HTERT RPE-1 (cell line): ENCODE results near the gene ELAVL1.
"Not testable (repeated sequence)": the region's sequence is repeated elsewhere in the genome, so short reads cannot be mapped to it uniquely, and the experiment has no call there.

Source experiments
- in situ Hi-C: fragments of 300-500 bp; cut with MboI; formaldehyde crosslinking; loops from 4 replicates; pipeline ENCODE4 v1.14.3; 2020; ENCODE audit warnings: low sequenced_read_pairs

ELAVL1 gene

DNA sequence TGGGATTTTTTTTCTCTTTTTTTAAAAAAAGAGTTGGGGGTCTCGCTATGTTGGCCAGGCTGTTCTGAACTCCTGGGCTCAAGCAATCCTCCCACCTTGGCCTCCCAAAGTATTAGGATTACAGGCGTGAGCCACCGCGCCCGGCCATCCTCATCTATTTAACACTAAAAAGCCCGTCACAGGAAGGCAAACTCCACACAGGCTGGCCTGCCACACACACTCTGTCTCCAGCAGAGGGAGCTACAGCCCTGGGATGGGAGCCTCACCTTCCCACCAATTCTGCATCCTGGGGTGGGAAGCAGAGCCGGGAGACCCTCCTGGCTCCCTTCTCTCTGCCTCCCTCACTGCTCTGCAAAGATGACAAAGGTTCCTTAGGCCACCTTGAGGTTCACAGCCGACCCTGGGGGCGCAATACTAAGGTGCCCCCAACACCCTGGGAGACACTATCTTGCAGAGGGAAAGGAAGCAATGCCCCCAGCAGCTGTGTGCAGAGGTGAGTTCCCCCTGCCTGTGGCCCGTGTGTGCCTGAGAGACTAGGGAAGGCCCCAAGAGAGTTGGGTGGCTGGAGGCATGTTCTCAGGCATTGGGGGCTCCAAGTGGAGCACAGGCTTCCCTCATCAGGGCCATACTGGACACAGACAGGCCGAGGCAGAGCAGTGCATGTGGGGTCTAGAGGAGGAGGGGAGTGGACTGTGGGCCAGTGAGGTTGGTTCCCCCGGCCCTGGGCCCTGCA is 34.6 kb downstream of the ELAVL1 start:
- in situ Hi-C loops = no loop called here

DNA sequence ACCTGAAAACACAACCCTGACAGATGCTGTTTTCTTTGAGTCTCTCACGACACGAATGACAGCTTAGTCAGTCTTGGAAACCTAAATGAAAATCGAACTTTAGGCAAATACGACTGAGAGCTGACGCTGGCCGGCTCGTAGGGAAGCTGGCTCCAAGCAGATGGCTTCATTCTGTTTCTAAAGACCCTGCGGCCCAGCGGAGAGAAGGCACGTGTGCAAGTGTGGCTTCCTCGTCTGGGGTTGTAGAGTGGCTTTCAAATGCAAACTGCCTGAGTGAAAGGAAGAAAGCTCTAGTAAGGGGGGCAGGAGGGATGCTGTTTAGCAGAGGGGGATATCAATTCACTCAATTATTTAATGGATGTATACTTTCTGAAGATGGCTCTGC is 35.9 kb downstream of the ELAVL1 start:
- in situ Hi-C loops = no loop called here

DNA sequence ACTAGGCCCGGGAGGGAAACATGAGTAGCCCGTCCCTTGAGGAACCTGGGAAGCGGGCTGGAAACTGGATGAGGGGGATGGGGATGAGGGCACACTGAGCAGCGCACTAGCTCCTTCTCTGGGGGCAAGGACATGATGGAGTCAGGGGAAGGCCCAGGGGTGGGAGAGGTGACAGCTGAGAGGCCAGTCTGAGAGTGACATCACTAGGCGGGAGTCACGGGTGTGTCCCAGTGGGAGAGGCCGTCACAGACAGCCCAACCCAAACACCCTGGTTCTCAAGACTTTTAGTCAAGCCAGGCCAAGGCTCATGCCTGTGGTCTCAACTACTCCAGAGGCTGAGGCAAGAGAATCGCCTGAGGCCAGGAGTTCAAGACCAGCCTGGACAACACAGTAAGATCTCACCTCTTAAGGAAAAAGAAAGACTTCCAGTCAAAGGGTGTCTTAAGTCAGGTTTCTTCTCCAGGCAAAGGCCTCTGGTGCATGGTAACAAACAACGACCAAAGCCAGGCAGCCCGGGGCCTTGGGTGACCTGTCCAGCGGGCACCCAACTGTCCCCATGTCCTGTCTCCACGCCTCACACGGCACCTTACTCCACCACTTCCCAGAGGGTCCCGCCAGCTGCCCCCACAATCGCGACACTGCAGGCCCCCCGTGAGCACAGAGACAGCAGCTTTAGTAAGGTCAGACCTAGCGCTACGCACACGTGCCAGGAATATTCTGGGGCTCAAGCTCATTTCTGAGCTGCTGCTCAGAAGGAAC is 36.5 kb downstream of the ELAVL1 start:
- in situ Hi-C loops = no loop called here

DNA sequence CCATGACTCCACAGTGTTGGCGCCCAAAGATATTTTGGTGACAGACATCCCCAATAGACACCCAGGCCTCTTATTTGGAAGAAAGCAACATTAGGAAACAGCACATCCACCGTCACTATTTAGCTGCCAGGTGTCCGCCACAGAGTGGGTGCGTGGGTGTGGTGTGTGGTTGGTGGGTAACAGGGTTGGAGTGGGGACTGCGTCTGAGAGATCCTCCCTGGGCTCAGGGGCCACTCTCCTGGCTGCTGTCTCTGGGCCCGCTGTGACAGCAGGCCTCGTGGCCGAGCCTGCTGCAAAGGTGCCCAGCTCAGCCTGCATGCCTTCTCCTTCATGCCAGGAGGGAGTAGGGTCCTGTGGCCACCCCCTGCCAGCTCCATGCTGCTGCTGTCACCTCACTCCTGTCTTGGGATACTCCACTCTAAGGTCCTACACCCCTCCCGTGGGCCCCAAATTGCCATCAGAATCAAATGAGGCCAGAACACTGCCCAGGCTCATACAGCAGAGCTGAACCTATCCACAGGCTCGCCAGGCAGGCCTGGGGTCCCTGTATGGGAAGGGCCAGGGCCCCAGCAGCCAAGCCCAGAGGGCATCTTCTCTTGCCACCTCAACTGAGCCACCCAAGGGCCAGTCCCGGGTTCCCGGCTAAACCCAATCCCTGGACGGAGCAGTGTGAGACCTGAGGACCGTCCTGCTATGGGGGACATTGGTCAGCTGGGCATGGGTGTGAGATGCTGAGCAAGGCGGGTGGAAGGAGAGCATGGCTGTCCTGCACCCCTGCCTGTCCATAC is 37.2 kb downstream of the ELAVL1 start:
- in situ Hi-C loops = no loop called here

DNA sequence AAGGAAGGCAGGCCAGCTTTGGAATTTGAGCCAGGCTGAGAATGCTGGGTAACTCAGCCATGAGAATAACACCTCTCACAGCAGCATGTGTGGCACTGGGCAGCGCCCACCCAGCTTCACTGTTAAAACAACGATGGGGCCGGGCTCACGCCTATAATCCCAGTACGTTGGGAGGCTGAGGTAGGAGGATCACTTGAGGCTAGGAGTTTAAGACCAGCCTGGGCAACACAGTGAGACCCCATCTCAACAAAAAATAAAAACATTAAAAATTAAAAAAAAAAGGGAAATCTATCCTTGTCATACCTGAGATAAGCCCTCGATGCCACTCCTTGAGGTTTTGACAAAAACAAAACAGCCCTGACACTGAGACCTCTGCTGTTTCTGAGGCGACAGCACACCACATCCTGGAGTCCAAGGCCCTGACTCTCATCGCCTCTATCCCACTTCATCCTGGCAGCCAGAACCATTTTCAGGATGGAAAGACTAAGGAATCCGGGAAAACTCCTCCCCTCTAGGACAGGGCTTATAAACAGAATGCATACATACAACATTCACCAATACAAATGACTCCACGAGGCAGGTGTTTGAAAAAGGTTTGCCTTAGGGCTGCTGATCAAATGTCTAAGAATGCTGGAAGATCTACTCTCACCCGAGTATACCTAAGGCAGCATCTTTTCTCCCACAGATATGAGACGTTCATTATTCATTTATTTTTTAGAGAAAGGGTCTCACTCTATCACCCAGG is 39.3 kb downstream of the ELAVL1 start:
- in situ Hi-C loops = no loop called here

DNA sequence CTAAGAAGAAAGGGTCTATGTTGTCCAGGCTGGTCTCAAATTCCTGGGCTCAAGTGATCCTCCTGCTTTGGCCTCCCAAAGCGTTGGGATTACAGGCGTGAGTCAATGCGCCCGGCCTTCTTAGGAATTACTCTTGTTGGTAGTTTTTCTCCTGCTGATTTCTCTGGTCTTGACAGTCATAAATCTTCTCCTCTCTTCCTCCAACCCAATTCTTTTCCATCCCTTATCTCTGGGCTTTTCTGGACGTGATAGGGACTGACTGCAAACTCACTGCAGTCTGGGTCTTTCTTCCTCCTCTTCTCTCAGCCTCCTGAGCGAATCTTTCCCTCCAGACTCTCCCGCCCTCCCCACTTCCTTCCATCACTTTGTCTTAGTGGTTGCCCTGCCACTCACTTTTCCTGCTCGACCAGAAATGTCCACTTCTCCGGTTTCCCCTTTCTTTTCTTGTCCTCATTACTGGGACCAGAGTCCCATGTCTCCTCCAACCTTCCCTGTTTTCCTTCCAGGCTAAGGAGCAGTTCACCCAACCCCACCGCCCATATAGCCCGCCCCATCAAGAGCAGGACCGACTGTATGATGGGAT is 40.1 kb downstream of the ELAVL1 start:
- in situ Hi-C loops = no loop called here

DNA sequence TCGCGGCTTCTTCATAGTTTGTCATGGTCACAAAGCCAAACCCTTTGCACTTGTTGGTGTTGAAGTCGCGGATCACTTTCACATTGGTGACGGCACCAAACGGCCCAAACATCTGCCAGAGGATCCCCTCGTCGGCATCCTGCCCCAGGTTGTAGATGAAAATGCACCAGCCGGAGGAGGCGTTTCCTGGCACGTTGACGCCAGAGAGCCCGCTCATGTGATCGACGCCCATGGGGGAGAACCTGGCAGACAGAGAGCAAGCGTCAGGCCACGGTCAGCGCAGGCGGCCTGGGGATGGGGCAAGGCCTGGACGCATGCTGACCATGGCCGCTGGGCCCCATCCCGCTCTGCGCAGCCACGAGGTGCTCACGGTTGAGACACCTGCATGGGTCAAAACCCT is 41.9 kb downstream of the ELAVL1 start:
- in situ Hi-C loops = no loop called here

DNA sequence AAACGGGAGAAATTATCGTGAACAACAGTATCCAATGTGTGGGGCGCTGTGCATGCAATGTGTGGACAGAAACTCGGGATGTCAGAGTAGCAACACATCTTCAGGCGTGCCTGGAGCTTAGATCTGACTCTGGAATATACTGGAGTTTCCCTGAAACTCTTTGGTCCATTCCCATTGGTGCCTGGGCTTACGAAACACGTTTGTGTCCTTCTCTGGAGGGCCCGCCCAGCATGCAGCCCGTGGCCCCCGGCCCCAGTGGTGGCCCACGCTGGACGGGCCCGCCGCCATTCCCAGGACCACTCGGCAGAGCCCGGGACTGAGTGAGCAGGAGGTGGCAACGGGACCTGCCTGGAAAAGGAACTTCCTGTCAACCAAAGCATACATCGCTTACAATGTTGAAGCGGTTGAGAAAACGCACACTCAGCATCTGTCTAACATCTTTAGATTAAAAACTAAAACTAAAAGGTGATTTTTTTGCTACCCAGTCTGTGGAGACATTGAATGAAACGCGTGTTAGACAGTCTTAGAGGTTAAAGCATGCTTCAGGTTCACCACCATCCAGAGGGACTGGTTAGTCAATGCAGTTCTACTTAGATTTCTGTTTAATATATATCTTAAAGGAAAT is 42.7 kb downstream of the ELAVL1 start:
- in situ Hi-C loops = no loop called here

DNA sequence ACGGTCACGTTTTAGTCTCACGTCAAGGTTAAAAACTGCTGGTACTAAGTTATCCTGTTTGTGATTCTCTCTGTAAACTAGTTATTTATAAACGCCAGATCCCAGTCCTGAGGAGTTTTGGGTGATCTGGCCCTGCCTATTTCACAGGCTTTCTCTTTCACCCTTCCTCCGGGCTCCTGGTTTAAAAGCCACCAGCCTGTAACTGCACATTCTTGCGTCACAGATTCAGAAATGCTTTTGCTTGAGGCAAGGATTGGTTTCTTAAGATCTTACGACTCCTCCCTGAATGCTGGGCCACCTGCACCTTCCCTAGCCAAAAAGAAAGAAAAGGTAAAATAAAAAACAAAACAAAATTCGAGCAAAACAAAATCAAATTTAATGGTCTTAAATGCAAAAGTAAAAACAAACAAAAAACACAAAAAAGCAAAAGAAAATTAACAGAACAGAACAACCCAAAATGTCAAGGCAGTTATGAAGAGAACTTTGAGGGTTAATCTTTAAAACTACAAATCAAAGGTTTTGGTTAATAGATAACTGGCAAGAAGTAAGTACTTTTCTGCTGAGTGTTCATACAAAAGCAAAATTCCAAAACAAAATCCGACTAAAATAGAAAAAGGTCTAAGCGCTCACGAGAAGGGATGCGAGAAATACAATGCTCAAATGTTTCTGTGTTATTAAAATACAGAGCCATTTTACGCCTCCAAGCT is 43.4 kb downstream of the ELAVL1 start:
- in situ Hi-C loops = no loop called here

DNA sequence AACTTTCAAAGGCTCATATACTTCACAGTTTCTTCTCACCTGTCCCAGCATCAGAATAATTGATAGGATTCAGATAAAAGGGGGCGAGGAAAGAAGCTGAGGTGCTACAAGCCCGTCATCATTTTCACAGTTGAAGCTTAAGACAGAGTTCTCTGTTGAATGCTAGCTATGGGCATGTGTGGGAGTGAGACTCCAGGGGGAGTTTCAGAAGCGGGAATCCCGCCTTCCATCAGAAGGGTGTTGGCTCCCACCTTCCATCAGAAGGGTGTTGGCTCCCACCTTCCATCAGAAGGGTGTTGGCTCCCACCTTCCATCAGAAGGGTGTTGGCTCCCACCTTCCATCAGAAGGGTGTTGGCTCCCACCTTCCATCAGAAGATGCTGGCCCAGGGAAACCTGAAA is 44.4 kb downstream of the ELAVL1 start:
- in situ Hi-C loops = not testable (repeated sequence)

DNA sequence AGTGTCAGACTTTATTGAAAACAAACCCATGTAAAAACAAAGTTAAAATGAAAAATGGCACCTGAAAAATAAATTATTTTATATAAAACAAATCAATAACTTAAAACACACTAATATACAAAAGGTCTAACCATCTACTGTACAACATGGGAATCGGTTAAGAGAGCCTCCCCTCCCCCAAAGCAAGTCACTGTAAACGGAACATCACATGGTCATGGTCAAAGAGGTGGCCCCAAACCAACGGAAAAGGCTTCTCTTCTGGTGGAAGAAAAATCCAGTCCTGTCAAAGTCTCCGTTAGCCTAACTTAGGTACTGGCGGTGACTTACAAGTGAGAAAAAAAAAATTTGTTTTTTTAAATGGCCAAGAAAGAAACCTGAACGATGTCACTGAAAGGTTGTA is 46.2 kb downstream of the ELAVL1 start:
- in situ Hi-C loops = no loop called here

DNA sequence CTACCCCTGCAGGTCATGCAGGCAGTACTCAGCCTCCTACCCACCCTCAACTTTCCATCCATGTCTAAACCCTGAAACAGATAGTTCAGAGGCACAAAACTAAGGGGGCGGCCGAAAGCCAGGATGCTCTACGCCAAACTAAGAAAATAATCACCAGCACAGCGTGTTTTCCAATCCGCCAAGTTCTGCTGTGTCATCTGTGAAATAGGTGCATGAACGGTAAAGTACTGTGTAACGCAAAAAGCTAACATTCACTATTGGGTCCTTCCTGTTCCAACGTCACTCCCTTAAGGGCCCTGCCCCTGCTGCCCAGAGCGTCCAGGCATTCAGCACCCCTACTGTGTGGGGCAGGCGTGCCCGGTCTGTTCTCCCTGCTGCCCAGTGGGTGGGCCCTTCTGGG is 49.7 kb downstream of the ELAVL1 start:
- in situ Hi-C loops = no loop called here

DNA sequence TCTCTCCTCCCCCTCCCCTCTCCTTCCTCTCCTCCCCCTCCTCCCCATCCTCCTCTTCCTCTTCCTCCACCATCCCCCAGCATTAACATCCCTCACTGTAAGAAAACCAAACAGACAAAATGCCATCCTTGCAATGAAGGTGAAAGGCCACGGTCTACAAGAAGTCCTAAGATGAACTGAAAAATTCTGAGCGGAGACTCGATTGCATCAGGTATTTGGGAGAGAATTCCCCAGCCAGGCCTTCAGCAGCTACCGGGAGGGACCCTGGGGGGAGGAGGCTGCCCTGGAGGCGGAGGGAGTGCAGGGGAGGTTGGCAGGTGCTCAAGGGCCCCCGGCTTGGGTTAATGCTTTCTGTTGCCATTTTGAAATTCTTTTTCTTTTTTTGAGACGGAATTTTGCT is 51.9 kb downstream of the ELAVL1 start:
- in situ Hi-C loops = no loop called here

DNA sequence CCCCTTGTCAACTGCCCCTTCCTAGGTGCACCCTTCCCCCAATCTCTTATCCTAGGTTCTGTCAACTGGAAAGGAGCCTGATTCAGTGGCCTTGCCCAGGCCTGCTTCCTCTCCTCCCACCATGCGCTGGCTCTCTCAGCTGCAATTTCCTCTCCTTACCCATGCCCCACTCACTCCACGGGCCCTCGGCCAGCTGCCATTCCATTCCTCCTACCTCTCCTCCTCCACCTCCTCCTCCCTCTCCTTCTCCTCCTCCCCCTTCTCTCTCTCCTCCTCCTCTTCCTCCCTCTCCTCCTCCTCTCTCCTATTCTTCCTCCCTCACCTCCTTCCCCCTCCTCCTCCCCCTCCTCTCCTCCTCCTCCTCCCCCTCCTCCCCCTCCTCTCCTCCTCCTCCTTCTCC is 52.4 kb downstream of the ELAVL1 start:
- in situ Hi-C loops = no loop called here

DNA sequence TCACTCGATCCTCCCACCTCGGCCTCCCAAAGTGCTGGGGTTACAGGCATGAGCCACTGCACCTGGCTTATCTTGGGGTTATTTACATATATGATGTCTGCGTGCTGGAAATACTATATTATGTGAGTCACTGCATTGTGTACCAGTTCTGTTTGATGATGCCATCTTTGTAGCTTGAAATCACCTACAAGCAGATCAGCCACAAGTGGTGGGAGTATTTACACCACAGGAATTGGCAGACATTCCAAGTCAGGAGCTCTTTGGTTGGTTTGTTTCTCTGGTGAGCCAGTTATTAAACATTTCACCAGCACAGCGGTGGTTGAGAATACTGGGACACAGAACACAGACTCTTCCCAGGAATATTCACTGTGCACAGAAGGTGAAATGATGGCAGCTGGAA is 57.5 kb downstream of the ELAVL1 start:
- in situ Hi-C loops = no loop called here

DNA sequence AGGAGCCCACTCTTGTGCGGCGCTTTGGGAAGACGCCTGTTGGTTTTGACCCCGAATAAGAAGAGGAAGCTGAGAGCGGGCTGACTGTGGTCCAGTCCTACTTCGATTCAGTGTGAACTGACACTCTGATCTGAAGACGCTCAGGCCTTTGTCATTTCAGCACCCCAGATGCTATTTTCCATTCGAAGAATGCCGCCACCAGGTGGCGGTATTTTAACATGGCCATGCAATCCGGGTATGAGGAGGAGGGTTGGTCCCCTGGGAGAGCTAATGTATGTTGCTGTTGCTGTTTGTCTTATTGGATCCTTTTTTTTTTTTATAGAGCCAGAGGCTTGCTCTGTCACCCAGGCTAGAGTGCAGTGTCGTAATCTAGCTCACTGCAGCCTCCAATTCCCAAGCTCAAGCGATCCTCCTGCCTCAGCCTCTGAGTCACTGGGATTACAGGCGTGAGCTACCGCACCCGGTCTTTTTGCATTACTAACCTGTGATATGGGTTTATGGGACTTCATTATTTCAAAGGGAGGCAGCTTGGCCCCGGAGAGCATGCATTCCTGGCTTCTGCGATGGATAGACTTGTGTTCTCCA is 61.2 kb downstream of the ELAVL1 start:
- in situ Hi-C loops = no loop called here

DNA sequence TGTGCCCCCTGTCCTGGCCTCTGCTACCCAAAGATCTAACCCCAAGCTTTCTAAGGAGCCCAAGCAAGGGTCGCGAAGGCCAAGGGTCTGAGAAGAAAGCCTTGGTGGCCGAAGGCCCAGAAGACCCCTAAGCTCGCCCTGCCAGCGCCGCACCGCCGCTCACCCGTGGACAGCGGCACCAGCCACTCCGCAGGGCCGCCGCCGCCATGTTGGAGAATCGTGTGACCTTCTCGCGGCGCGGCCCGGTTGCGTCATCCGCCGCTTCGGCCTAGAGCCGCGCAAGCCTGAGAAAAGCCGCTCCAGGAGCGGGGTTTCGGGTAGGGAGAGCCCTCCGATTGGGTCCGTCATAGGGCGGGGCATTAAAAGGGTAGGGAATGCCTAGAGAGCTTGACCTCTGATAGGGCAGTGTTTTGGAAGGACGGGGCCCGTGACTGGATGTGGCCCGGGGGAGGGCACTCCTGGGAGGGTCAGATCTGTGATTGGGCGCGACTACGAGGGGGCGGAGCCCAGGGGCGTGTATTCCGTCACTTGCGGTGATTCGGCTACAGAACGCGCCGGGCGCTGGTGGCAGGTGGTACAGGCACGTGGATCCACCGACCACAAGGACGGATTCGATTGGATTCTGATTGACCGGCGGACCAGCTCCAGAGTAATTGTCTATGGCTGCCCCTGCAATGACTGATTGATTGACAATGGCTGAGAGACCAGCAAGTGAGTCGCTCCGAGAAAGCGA is 61.8 kb downstream of the ELAVL1 start, which contains the start of gene TIMM44:
TSS of gene TIMM44 (minus strand) at position 223 of the 733 bp plus-strand sequence. CDS start at position 208, 15 bp downstream.
- in situ Hi-C loops = no loop called here

DNA sequence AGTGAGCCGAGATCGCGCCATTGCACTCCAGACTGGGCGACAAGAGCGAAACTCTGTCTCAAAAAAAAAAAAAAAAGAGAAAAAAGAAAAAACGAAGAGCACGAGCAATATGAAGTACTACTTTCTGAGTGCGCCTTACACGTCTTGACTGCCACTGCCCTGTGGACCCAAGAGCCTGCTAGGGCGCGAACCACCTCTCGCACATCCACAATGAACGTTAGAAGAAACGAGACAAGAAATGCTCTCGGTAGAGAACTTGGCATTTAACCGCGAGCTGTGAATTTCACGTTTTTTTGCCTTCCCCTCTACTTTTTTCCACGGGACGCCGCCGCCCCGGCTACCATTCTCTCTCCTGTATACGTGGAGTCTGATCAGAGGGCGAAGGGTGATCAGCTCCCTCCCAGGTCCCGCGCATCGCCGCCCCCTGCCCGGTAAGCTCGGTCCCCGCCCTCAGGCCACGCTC is 62.4 kb downstream of the ELAVL1 start:
- in situ Hi-C loops = no loop called here
